Mucosa of stomach (tissue), 1 donor: ENCODE data around the gene ABCC3.

Source experiments
- H3K27me3 ChIP-seq: one replicate; pipeline ENCODE4 v1.7.0; 2013; ENCODE audit warnings: mild to moderate bottlenecking, low read length; ENCODE audit not compliant: control insufficient read depth, insufficient read depth
- H3K36me3 ChIP-seq: one replicate; pipeline ENCODE4 v1.7.0; 2013; ENCODE audit warnings: low read length; ENCODE audit not compliant: control insufficient read depth, insufficient read depth
- H3K4me1 ChIP-seq: one replicate; pipeline ENCODE4 v1.7.0; 2013; ENCODE audit warnings: mild to moderate bottlenecking, low read length; ENCODE audit not compliant: control insufficient read depth, insufficient read depth
- H3K4me3 ChIP-seq: one replicate; pipeline ENCODE4 v1.7.0; 2013; ENCODE audit warnings: low read length
- H3K9ac ChIP-seq: one replicate; pipeline ENCODE4 v1.7.0; 2013; ENCODE audit warnings: mild to moderate bottlenecking, low read length, moderate library complexity
- H3K9me3 ChIP-seq: one replicate; pipeline ENCODE4 v1.7.0; 2013; ENCODE audit warnings: mild to moderate bottlenecking, low read length, moderate library complexity; ENCODE audit not compliant: control insufficient read depth
- donor health status: Pancreatic carcinoma.

ABCC3 gene

DNA sequence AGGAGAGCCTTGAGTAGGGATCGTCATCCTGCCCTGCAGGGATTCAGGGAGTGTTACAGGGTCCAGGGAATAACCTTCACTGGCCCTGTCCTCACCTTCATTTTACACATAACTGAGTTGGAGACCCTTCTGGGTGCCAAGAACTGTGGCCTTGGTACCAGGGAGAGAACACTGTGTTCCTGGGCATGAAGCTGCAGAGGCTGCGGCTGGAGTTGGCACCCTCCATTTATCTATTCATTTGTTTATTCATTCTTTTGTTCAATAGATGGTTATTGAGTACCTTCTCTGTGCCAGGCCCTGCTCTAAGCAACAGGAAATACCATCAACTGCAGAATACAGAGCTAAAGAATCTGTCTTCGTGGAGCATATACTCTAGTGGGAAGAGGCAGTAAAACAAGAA lies 6.7 kb downstream of the ABCC3 start:
- H3K9me3 ChIP-seq = no peaks in the 10 kb centered on the region
- no peaks in the 10 kb centered on the region for H3K27me3 ChIP-seq
- H3K36me3 ChIP-seq = peaks cover 11% of the 10 kb centered on the region
- no peak overlapping the region for H3K4me3 ChIP-seq
- H3K9ac ChIP-seq = peak overlapping the region; percentile 30
- peaks cover 75% of the 10 kb centered on the region for H3K4me1 ChIP-seq

GRCh38 chr17:50642071-50642721 lies 7.5 kb downstream of the ABCC3 start:
- Histone ChIP-seq H3K36me3 (peaks cover 11% of the 10 kb centered on the region), H3K27me3 (no peaks in the 10 kb centered on the region), H3K4me1 (peaks cover 67% of the 10 kb centered on the region), H3K9ac (no peak overlapping the region), H3K4me3 (no peak overlapping the region), H3K9me3 (no peaks in the 10 kb centered on the region)

- peaks cover 59% of the 10 kb centered on the region for H3K4me1 ChIP-seq
- H3K36me3 ChIP-seq = peaks cover 11% of the 10 kb centered on the region
- H3K4me3 ChIP-seq = no peak overlapping the region
- no peaks in the 10 kb centered on the region for H3K27me3 ChIP-seq
- no peak overlapping the region for H3K9ac ChIP-seq
- H3K9me3 ChIP-seq = no peaks in the 10 kb centered on the region
These were observed 8.3 kb downstream of the ABCC3 start for GRCh38 chr17:50642722-50643656.

- H3K9me3 ChIP-seq = no peaks in the 10 kb centered on the region
- no peaks in the 10 kb centered on the region for H3K27me3 ChIP-seq
- no peak overlapping the region for H3K9ac ChIP-seq
- peaks cover 29% of the 10 kb centered on the region for H3K4me1 ChIP-seq
- peaks cover 11% of the 10 kb centered on the region for H3K36me3 ChIP-seq
- H3K4me3 ChIP-seq = no peak overlapping the region
These were observed 11.3 kb downstream of the ABCC3 start for GRCh38 chr17:50645748-50646682.

DNA sequence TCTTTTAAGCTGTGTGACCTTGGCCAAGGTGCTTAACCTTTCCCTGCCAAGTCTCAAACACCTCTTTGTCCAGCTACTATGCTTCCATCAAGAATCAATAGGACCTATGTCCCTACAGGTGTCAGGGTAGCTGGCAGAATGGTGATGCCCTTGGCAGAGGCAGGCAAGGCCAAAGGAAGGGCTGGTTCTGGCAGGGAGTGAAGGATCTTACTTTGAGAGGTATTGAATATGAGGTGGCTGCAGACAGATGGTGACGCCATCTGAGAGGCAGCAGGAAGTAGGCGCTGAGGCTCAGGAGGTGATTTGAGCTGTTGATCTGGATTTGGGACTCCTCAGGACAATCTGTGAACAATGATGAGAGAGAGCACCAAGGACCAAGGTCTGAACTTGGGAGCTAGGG lies 12.5 kb downstream of the ABCC3 start:
- H3K9ac ChIP-seq = no peak overlapping the region
- H3K4me1 ChIP-seq = peaks cover 17% of the 10 kb centered on the region
- H3K9me3 ChIP-seq = no peaks in the 10 kb centered on the region
- H3K27me3 ChIP-seq = no peaks in the 10 kb centered on the region
- peaks cover 9% of the 10 kb centered on the region for H3K36me3 ChIP-seq
- H3K4me3 ChIP-seq = no peak overlapping the region

GRCh38 chr17:50649042-50649908 lies 14.6 kb downstream of the ABCC3 start:
- Histone ChIP-seq H3K4me1 (no peaks in the 10 kb centered on the region), H3K4me3 (no peak overlapping the region), H3K36me3 (no peaks in the 10 kb centered on the region), H3K9ac (no peak overlapping the region), H3K27me3 (no peaks in the 10 kb centered on the region), H3K9me3 (no peaks in the 10 kb centered on the region)

DNA sequence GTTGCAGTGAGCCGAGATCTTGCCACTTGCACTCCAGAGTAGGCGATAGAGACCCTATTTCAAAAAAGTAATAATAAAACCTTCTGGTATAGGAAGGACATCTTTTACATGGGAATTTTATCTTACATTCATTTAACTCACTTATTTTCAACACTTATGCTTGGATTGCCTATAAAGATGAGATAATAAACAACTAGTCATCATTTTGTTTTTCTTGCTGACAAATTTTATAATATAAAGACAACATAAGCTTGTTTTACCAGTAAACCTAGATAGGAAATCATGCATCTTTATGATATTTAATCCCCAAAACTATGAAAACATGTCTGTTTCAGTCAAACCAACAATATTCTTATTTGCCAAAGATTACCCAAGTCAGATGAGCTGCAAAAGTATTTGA lies 17.0 kb downstream of the ABCC3 start:
- Histone ChIP-seq H3K4me3 (no peak overlapping the region), H3K9me3 (no peaks in the 10 kb centered on the region), H3K9ac (no peak overlapping the region), H3K36me3 (peaks cover 2% of the 10 kb centered on the region), H3K4me1 (peaks cover 4% of the 10 kb centered on the region), H3K27me3 (no peaks in the 10 kb centered on the region)

DNA sequence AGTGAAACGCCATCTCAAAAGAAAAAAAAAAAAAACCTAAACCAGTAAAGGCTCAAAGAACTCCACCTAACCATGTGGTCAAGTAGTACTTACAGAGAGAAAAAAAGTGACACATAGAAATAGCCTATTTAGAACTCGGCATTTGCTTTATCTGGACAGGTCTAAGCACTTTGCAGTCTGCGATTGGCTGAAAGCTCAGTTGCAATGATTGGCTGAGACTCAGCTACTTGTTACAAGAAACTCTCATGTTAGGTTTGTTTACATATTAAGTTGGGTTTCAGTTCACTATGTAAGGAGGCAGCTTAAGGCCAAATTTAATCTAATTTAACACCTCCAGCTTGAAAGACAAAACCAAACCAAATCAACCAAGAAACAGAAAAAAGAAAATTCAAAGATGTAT lies 19.1 kb downstream of the ABCC3 start:
- Histone ChIP-seq H3K9ac (no peak overlapping the region), H3K4me3 (no peak overlapping the region), H3K36me3 (peaks cover 12% of the 10 kb centered on the region), H3K9me3 (no peaks in the 10 kb centered on the region), H3K27me3 (no peaks in the 10 kb centered on the region), H3K4me1 (peaks cover 25% of the 10 kb centered on the region)

DNA sequence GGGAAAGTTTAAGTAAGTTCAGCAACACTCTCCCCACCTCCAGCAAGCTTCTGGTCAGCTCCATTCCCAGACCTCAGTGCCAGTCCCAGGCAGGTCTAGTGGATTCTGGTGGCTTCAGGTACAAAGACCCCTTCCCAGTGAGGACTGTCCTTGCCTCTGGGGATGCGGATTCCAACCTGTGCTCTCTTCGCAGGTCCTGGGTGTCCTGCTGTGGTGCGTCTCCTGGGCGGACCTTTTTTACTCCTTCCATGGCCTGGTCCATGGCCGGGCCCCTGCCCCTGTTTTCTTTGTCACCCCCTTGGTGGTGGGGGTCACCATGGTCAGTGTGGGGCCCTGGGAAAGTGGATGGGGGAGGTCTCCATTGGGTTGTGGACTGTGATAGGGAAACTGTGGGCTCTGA lies 21.8 kb downstream of the ABCC3 start:
- Histone ChIP-seq H3K4me3 (no peak overlapping the region), H3K27me3 (no peaks in the 10 kb centered on the region), H3K36me3 (peaks cover 17% of the 10 kb centered on the region), H3K9ac (no peak overlapping the region), H3K9me3 (no peaks in the 10 kb centered on the region), H3K4me1 (peaks cover 53% of the 10 kb centered on the region)

GRCh38 chr17:50657054-50657453 lies 22.4 kb downstream of the ABCC3 start:
- Histone ChIP-seq H3K27me3 (no peaks in the 10 kb centered on the region), H3K9me3 (no peaks in the 10 kb centered on the region), H3K4me1 (peaks cover 58% of the 10 kb centered on the region), H3K4me3 (no peak overlapping the region), H3K36me3 (peaks cover 17% of the 10 kb centered on the region), H3K9ac (no peak overlapping the region)

- Histone ChIP-seq H3K36me3 (peaks cover 17% of the 10 kb centered on the region), H3K9ac (no peak overlapping the region), H3K4me3 (no peak overlapping the region), H3K9me3 (no peaks in the 10 kb centered on the region), H3K4me1 (peaks cover 64% of the 10 kb centered on the region), H3K27me3 (no peaks in the 10 kb centered on the region)
These were observed 22.9 kb downstream of the ABCC3 start for GRCh38 chr17:50657627-50658026.
